ENCODE data around the gene TAF1B.

TAF1B gene

DNA sequence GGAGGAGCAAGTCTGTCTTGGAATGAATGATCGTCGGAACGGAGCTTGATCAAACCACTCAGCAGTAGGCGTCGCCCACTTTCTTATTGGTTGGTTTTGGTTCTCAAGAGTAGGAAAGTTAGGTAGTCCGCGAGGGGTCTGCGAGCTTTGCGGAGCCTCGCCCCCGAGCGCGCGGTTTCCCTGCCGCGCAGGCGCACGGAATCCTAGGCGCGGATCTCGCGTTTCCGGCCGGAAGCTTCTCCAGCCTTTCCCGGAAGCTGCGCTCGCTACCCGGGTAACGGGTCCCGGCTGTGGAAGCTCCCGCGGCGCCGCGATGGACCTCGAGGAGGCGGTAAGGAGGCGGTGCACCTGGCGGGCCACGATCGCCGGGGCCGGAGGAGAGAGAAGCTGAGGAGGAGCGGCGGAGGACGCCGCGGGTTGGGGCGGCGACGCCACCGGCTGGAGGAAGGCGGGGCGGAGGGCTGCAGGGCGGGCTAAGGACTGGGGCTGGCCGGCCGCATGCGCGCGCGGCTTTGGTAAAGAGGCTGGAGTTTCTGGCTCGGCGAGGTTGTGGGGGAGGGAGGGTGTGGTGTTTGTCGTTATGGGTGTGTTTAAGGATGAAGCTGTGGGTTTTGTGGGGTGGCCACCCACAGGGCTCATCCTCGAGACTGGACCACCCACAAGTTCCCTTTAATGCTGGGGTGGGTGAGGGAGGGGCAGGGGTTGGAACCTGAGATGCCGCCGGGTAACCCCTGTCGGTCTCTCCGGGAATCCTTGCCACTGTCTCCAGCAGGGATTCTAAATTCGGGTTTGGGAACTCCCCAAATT, at the start of gene TAF1B:
Gene TAF1B, plus strand, starts transcription at position 246 of the 807 bp plus-strand sequence. Its CDS starts 68 bp downstream, at position 314.
- peak; percentile 71 to 81 for DNase-seq (ENCODE audit: low read depth in 2 of 2)

DNA sequence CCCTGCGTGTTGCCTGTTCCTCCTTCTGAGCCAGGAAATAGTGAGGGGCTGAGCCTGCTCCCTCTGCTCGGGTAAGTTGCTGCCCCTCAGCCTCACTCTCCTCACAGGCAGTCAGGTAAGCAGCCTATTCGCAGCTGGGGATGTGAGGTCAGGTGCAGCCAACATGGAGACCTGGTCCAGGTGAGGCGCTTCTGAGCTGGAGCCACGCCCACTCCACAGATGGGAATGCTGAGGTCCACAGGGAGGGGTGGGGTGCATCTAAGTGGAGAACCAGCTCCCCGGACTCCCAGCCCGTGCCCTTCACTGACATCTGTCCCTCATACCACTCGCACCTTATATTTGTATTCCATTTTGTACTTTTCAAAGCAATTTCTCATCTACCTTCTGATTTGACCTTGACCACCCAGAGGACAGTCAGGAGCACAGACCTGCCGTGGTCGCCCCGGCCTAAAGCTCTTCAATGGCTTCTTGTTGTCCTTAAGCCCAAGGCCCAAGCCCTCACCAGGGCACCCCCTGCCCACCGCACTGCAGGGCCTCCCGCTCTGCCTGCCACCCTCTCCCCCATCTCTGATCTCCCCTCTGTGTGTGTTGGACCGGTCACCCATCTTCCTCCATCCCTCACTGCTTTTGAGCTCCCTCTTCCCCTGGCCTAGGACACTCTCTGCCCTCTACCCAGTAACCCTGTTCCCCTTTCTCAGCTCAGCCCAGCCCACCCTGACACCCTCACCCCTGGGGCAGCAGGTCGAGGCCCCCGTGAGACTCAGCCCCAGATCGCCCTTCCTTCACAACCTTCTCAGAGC, 49.2 kb upstream of the TAF1B start:
- DNase-seq (ENCODE audit: low read depth in 2 of 2) = no peak

GRCh38 chr2:9795071-9795470, 48.2 kb upstream of the TAF1B start:
- DNase-seq (ENCODE audit: low read depth in 2 of 2) = no peak

DNA sequence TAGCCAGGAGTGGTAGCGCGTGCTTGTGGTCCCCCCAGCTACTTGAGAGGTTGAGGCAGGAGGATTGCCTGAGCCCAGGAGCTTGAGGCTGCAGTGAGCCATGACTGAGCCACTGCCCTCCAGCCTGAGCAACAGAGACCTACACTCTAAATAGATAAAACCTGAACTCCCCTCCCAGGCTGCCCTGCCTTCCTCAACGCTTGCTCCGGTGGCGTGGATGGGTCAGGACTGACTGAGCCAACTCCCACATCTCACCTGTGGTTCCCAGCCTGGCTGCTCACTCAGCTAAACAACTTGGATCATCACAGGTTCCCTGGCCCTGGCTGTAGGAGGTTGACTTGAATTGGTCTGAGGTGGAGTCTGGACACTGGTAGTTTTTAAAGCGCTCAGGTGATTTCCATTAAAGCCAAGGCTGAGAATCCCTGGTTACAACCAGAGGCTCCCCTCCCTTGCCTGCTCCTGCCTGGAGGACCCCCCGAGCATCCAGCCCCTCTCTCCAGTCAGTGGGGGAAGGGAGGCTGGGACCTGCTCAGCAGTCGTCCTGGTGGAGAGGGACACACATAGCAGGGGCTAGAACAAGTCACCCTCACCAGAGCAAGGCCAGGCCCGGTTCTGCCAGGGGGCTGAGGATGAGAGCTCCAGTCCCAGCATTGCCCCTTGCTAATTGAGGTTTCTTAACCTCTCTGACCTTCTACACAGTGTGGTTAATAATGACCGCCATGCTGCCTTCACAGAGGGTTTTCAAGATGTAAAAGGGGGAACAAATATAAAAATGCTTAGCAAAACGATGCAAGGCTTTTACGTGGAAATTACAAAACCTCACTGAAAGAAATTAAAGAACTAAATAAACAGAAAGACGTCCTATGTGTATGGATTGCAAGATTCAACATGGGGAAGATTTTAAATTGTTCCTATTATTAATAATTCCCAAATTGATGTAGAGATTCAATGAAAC, 46.9 kb upstream of the TAF1B start:
- DNase-seq (ENCODE audit: low read depth in 2 of 2) = no peak

GRCh38 chr2:9797086-9797485, 46.2 kb upstream of the TAF1B start:
- no peak for DNase-seq (ENCODE audit: low read depth in 2 of 2)

- no peak for DNase-seq (ENCODE audit: low read depth in 2 of 2)
Observed at GRCh38 chr2:9797681-9798556, 45.4 kb upstream of the TAF1B start.

DNA sequence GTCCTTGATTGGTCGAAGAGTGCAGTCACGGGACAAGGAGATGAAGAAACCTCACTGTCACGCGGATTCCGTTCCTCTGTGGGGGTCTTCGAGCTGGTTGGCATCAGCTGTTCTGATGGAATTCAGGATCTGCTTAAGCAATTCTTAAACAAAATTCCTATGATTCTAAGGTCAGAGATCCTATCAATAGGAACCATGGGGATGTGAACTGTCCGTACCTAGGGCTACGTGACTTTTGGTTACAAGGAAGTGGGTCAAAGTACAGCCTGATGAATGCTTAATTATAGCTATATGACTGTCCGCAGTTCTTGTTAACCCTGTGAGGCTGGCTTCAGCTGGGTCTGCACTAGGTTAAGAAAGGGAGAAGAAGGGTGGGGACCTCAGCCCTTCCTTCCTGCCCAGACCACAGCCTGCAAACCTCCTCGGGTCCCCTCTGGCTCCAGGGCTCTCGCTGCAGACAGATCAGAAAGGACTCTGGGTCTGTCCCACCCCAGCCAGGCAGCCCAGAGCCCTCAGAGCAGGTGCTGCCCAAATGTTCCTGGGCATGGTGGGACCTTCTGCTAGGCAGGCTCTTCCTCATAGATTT, 44.2 kb upstream of the TAF1B start:
- DNase-seq (ENCODE audit: low read depth in 2 of 2) = no peak

DNA sequence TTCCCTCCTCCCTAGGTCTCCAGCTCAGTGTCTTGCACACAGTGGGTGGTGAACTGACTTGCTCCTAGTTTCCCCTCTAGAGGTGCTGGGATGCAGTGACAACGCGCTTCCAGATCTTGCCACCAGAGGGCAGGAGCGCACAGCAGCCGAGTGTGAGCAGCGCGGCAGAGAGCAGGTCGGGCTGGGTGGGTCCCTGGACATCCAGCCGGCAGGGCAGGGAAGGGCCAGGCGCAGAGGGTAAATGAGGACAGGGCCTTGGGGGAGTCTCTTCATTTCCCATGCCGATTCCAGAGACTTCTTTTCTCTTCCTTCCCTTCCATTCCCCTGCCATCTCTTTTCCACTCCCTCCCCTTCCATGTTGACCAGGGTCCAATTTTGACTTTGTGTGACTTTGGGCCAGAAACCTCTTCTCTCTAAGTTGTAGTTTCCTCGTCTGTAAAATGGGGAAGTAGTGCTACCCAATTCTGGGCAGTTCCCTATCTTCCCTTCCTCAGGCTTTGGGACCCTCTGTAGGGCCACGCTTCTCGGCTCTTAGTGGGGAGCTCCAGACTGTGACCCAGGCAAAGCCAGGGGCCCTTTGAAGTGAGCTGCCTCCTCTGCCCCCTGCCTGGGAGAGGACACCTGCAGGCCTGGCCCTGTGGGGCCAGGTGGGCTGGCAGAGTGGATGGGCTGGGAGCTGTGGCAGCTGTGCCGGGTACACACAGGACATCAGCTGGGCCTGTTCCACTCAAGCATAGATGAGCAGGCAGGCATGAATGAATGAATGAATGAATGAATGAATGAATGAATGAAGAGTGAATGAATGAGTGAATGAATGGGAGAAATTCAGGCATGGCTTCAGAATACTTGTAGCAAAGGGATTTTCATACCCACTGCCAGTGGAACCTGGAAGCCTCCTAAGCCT, 43.3 kb upstream of the TAF1B start:
- peak; percentile 82 to 84 for DNase-seq (ENCODE audit: low read depth in 2 of 2)

DNA sequence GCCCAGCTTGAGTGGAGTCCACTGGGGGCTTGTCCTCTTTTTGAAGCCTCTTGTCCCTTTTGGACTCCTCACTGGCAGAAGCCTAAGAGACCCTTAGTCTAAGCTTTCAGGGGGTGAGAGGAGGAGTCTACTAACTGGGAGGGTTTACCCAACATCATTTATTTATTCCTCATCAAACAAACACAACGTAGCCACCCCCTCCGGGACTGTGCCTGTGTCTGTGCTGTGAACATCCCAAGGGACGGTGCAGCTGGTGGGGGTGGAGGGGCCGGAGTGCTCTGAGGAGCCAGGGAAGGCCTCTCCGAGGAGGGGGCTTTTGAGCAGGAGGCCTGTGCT, 42.7 kb upstream of the TAF1B start:
- DNase-seq (ENCODE audit: low read depth in 2 of 2) = no peak

- DNase-seq (ENCODE audit: low read depth in 2 of 2) = peak; percentile 36 to 52
Observed at GRCh38 chr2:9800975-9801726, 42.1 kb upstream of the TAF1B start.

DNA sequence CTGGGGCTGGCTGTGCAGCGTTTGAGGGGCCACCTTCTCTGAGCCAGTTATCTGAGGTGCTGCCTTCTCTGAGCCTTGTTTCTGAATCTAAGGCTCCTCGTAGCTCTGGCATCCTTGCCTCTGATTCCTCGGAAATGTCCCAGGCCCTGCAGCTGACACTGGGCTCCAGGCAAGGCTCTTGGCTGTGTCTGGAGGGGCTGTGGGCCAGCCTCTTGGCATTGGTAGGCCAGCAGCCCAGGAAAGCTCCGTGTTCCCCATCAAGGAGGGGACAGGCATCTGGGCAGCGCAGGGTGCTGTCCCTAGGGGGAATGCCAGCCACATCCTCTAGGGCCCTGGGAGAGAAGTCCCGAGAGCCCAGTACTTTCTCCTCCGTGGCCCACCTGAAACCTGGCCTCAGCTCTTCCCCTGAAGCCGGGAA, 40.7 kb upstream of the TAF1B start:
- no peak for DNase-seq (ENCODE audit: low read depth in 2 of 2)

DNA sequence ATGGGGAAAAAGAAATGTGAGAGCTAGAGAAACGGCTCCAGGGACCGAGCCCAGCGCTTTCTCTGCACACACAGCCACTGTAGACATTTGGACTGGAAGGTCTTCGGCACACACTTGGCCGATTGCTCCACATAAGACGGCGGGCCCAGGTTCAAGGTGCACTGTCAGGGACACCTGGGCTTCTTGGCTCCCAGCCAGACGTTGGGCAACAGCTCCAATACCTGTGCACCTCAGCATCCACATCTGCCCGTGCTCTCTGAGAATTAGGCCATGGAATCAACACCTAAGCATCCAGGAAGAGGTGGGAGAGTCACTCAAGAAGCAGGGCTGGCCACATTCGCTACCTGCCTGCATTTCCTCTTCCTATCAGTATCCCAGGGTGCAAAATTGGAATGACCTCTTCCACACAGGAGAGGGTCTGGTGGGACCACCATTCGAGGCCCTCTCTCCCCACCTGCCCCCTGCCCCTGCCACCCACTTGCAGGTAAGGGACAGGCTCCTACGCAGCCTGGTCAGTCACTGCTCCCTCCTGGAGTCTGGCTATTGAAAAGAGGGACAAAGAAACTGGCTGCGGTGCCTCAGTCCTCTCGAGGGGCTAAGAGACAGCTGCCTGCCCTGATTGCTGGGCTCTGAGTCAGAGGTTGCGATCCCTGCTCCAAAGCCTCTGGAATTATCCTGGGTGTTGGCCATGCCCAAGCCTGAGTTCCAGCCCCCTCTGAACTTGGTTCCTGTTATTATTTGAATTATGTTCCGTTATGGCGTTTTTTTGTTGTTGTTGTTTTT, 40.1 kb upstream of the TAF1B start:
- no peak for DNase-seq (ENCODE audit: low read depth in 2 of 2)

DNA sequence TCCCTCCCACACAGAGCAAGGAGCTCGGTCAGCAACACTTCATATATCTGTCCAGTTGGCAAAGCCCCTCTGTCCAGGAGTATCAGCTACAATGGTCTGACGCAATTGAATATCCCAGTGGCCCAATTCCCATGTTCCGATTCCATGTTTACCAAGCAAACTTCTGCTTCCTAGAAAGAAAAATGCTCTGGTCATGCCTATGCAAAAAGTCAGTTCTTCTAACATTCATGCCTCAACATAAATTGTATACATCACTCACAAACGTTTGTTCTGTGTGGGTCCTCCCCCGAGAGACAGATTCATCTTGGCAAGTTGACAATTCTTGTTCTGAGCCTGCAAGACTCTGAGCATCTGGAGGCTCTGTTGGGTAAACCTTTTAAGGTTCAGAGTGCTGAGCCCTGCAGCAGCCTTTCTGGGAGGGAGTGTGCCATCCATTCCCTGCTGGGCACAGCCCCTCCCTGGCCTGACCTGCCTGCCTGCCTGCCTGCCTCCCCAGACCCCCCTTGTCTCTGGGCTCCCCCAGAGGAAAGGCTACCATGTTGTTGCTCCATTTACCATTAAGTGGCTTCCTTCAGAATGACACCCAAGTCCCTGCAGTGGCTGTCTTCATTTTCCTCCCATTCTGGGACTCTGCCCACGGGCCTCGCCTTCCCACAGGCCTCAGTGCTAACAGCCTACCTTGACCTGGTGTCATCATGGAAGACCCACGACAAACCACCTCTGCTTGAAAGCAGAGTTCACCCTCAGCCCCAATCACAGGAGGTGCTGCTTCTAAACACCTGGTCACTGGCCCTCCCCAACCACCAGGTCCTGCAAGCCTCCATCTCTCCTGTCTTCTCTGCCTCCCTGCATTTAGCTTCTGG, 37.6 kb upstream of the TAF1B start:
- no peak for DNase-seq (ENCODE audit: low read depth in 2 of 2)

DNA sequence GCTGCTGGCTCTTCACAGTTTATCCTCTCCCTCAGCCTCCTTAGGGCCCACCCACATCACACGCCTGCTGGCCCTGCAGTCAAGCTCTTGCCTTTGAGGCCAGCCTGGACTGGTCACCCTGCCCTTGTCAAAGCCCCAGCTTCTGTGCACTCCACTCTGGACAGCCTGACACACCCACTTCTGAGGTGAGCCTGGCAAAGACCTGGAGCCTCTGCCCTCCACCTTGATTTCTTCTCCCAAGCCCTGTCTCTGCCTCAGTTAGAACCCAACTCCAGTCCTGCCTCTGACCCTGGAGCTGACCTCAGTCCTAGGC, 37.0 kb upstream of the TAF1B start:
- DNase-seq (ENCODE audit: low read depth in 2 of 2) = no peak

DNA sequence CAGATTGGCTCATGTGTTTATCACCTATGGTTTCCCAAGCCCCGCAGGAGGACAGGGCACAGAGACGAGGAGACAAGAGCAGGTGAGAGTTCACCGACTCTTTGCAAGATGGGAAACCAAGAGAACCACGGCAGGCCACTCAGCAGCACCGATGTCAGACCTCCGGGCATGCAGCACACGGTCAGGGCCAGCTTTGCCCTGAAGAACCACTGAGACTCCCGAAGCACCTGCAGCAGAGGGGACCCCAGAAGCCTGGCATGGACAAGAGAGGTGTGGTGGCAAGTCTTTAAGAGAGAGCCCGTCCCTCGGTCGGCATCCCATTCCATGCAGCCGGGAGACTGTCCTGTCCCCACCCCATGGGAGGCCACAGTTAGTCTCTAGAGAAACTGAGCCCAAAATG, 36.6 kb upstream of the TAF1B start:
- no peak for DNase-seq (ENCODE audit: low read depth in 2 of 2)

- DNase-seq (ENCODE audit: low read depth in 2 of 2) = no peak
Observed at GRCh38 chr2:9807056-9807455, 36.2 kb upstream of the TAF1B start.

All from stimulated activated CD4-positive, alpha-beta T cell treated with anti-CD3 and anti-CD28 coated beads, Interleukin-1b, Interleukin-23, amount 100 ng/mL, for 4 hours (primary cell).